A549 (cell line): ENCODE results near the gene RELN. TPM values are rescaled to one million over a fixed set of nuclear protein-coding genes. Genes with fewer than 3 reads are reported as not detected.

Experiments used
- ATAC-seq, 2 experiments: fragments of 200-7000 bp in 1 of 2; fragments of >200 bp in 1 of 2; cut with Nextera tagmentation in 1 of 2; cut with Tn5 transposase in 1 of 2; 3 replicates each; pipeline versions ENCODE4 v1.8.0 to v1.9.1; 2018 to 2020; ENCODE audit warnings: mild to moderate bottlenecking in 1 of 2, moderate library complexity in 1 of 2
- CTCF ChIA-PET: fragments of 300-600 bp; sonication (Branson Sonifier 250); formaldehyde crosslinking; extraction: SDS; loops from one replicate; lab custom pipeline; 2021; ENCODE audit warnings: antibody characterized with exemption, inconsistent platforms; lab: Yijun Ruan, JAX
- POLR2A ChIA-PET: fragments of 350-600 bp; formaldehyde crosslinking; extraction: SDS; loops from one replicate; lab custom pipeline; 2021; ENCODE audit warnings: antibody characterized with exemption, inconsistent platforms; lab: Yijun Ruan, JAX
- DNase-seq, 2 experiments: peaks; one replicate each; pipeline versions ENCODE4 v3.0.0 to v3.0.0-alpha.2; 2011 to 2016; ENCODE audit warnings: low read depth in 1 of 2, low spot score in 1 of 2
- FAIRE-seq: peaks from 2 replicates; lab custom pipeline; 2011; peaks lifted over from hg19 to GRCh38; lab: Jason Lieb, UNC
- H3K27ac ChIP-seq, 2 experiments: fragments of >200 bp; sonication (Bioruptor Twin); formaldehyde crosslinking; 3 replicates each; pipeline ENCODE4 v1.5.1; 2016 to 2017
- H3K4me1 ChIP-seq: fragments of >200 bp; sonication (Bioruptor Twin); formaldehyde crosslinking; 3 replicates; pipeline ENCODE4 v1.6.1; 2016
- H3K4me2 ChIP-seq: fragments of >200 bp; sonication (Bioruptor Twin); formaldehyde crosslinking; 3 replicates; pipeline ENCODE4 v1.6.1; 2016
- H3K4me3 ChIP-seq: fragments of >200 bp; sonication (Bioruptor Twin); formaldehyde crosslinking; 3 replicates; pipeline ENCODE4 v1.5.1; 2016
- H3K9me3 ChIP-seq: fragments of >200 bp; sonication (Bioruptor Twin); formaldehyde crosslinking; 3 replicates; pipeline ENCODE4 v1.6.1; 2016
- BHLHE40 ChIP-seq: IDR thresholded peaks from 2 replicates; pipeline ENCODE4 v1.6.1; 2012; ENCODE audit warnings: low read depth, low read length, inconsistent platforms
- CBX2 ChIP-seq: fragments of 200-600 bp; sonication (generic); IDR thresholded peaks from 2 replicates; pipeline ENCODE4 v1.6.1; 2016; ENCODE audit warnings: low read depth, mild to moderate bottlenecking, borderline replicate concordance
- CEBPB ChIP-seq, 2 experiments: fragments of >200 bp in 1 of 2; sonication (Bioruptor Twin) in 1 of 2; formaldehyde crosslinking in 1 of 2; IDR thresholded peaks; 2 replicates each; pipeline ENCODE4 v1.6.1; 2012 to 2016
- CHD2 ChIP-seq: fragments of 150-350 bp; IDR thresholded peaks from 2 replicates; pipeline ENCODE4 v1.6.1; 2014; ENCODE audit warnings: low read length; ENCODE audit not compliant: partially characterized antibody
- CHD4 ChIP-seq: fragments of 200-600 bp; sonication (generic); IDR thresholded peaks from 2 replicates; pipeline ENCODE4 v1.6.1; 2016; ENCODE audit warnings: antibody characterized with exemption, mild to moderate bottlenecking, borderline replicate concordance
- EHMT2 ChIP-seq: fragments of 200-600 bp; sonication (generic); IDR thresholded peaks from 2 replicates; pipeline ENCODE4 v1.6.1; 2016; ENCODE audit warnings: antibody characterized with exemption, low read depth, mild to moderate bottlenecking, moderate library complexity
- EP300 ChIP-seq, 2 experiments: fragments of >200 bp; sonication (Bioruptor Twin); formaldehyde crosslinking; IDR thresholded peaks; 2 replicates in 1 of 2; 3 replicates in 1 of 2; pipeline ENCODE4 v1.6.1; 2016 to 2017
- FOSB ChIP-seq: fragments of 250-450 bp; sonication (Bioruptor Pico); IDR thresholded peaks from 2 replicates; pipeline ENCODE4 v1.5.0; 2020; ENCODE audit warnings: mild to moderate bottlenecking, moderate library complexity
- HDAC2 ChIP-seq: fragments of 200-600 bp; sonication (generic); IDR thresholded peaks from 2 replicates; pipeline ENCODE4 v1.6.1; 2016
- KDM5A ChIP-seq: fragments of 200-600 bp; sonication (generic); IDR thresholded peaks from 2 replicates; pipeline ENCODE4 v1.6.1; 2016; ENCODE audit warnings: antibody characterized with exemption, mild to moderate bottlenecking
- MAFK ChIP-seq: fragments of 450-650 bp; IDR thresholded peaks from 2 replicates; pipeline ENCODE4 v1.6.1; 2014; ENCODE audit not compliant: partially characterized antibody
- NPAS2 ChIP-seq: fragments of 250-450 bp; sonication (Bioruptor Pico); IDR thresholded peaks from 2 replicates; pipeline ENCODE4 v1.8.0; 2022; ENCODE audit warnings: mild to moderate bottlenecking, moderate library complexity, borderline replicate concordance
- POLR2A ChIP-seq: IDR thresholded peaks from 2 replicates; pipeline ENCODE4 v1.6.1; 2012; ENCODE audit warnings: mild to moderate bottlenecking, low read length
- RAD21 ChIP-seq, 2 experiments: fragments of >200 bp in 1 of 2; sonication (Bioruptor Twin) in 1 of 2; formaldehyde crosslinking in 1 of 2; IDR thresholded peaks in 1 of 2; conservative IDR thresholded peaks in 1 of 2; 2 replicates in 1 of 2; 3 replicates in 1 of 2; pipeline ENCODE4 v1.6.1; 2012 to 2018; ENCODE audit warnings: inconsistent platforms in 1 of 2
- RCOR1 ChIP-seq: fragments of 150-350 bp; IDR thresholded peaks from 2 replicates; pipeline ENCODE4 v1.6.1; 2014; ENCODE audit warnings: antibody characterized with exemption, low read length, low read depth
- SMC3 ChIP-seq: fragments of >200 bp; sonication (Bioruptor Twin); formaldehyde crosslinking; IDR thresholded peaks from 3 replicates; pipeline ENCODE4 v1.6.1; 2018; ENCODE audit warnings: inconsistent platforms
- TFCP2L1 ChIP-seq: fragments of 250-450 bp; sonication (Bioruptor Pico); IDR thresholded peaks from 2 replicates; pipeline ENCODE4 v1.5.0; 2021; ENCODE audit warnings: mild to moderate bottlenecking
- TP53 ChIP-seq: fragments of 250-450 bp; sonication (Bioruptor Pico); IDR thresholded peaks from 2 replicates; pipeline ENCODE4 v1.5.0; 2021; ENCODE audit warnings: mild to moderate bottlenecking, moderate library complexity
- ZC3H11A ChIP-seq: fragments of 450-650 bp; IDR thresholded peaks from 2 replicates; pipeline ENCODE4 v1.6.1; 2014; ENCODE audit warnings: antibody characterized with exemption, mild to moderate bottlenecking
- ZSCAN20 ChIP-seq: fragments of 250-450 bp; sonication (Bioruptor Pico); IDR thresholded peaks from 2 replicates; pipeline ENCODE4 v1.8.0; 2022; ENCODE audit warnings: mild to moderate bottlenecking, moderate library complexity
- WGBS: methylation state at CpG from one replicate; pipeline ENCODE4 v1.1.6; 2017; ENCODE audit errors: missing lambda C conversion rate; 5-methylcytosine and 5-hydroxymethylcytosine counted together
- polyA plus RNA-seq, 4 experiments: library from polyadenylated mRNA; depleted of rRNA in 3 of 4; stranded (reverse); fragments of >200 nt; fragmentation: RNase III in 1 of 4; extraction: RNeasy Plus Mini Kit Qiagen cat#74134 plus additional on column Dnase treatment in 1 of 4; gene quantifications; 2 replicates in 3 of 4; 3 replicates in 1 of 4; pipeline ENCODE4 v1.2.3, GENCODE V29; 2011 to 2017
- TF ChIP-seq, protein P1 (sequence below): fragments of 450-650 bp; IDR thresholded peaks from 2 replicates; pipeline ENCODE4 v1.6.1; 2014; ENCODE audit warnings: antibody characterized with exemption
- TF ChIP-seq, protein P2 (sequence below): IDR thresholded peaks from 2 replicates; pipeline ENCODE4 v1.6.1; 2012; ENCODE audit warnings: low read depth, borderline replicate concordance
- TF ChIP-seq, protein P3 (sequence below): IDR thresholded peaks from 2 replicates; pipeline ENCODE4 v1.6.1; 2012
- TF ChIP-seq, protein P4 (sequence below): fragments of 200-600 bp; sonication (generic); IDR thresholded peaks from 2 replicates; pipeline ENCODE4 v1.6.1; 2016; ENCODE audit warnings: antibody characterized with exemption, mild to moderate bottlenecking, moderate library complexity
- TF ChIP-seq, protein P5 (sequence below): fragments of >200 bp; sonication (Bioruptor Twin); formaldehyde crosslinking; IDR thresholded peaks from 3 replicates; pipeline ENCODE4 v1.6.1; 2016

The RELN gene
- polyA plus RNA-seq, 2 of the 4 experiments (the other 2 are of a cell fraction), result not detected

- no peak for TF ChIP-seq HDAC2
- TF ChIP-seq, protein P1, sequence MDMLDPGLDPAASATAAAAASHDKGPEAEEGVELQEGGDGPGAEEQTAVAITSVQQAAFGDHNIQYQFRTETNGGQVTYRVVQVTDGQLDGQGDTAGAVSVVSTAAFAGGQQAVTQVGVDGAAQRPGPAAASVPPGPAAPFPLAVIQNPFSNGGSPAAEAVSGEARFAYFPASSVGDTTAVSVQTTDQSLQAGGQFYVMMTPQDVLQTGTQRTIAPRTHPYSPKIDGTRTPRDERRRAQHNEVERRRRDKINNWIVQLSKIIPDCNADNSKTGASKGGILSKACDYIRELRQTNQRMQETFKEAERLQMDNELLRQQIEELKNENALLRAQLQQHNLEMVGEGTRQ, result no peak
- TF ChIP-seq POLR2A, result no peak
- TF ChIP-seq EHMT2, result no peak
- TF ChIP-seq CEBPB (IDR thresholded peaks at IDR 0.05), result no peak
- TF ChIP-seq ZSCAN20 (CRISPR knock-in tag), result no peak
- TF ChIP-seq TP53 (CRISPR knock-in tag), result no peak
- TF ChIP-seq, protein P2, sequence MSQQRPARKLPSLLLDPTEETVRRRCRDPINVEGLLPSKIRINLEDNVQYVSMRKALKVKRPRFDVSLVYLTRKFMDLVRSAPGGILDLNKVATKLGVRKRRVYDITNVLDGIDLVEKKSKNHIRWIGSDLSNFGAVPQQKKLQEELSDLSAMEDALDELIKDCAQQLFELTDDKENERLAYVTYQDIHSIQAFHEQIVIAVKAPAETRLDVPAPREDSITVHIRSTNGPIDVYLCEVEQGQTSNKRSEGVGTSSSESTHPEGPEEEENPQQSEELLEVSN, result no peak
- TF ChIP-seq, protein P3, sequence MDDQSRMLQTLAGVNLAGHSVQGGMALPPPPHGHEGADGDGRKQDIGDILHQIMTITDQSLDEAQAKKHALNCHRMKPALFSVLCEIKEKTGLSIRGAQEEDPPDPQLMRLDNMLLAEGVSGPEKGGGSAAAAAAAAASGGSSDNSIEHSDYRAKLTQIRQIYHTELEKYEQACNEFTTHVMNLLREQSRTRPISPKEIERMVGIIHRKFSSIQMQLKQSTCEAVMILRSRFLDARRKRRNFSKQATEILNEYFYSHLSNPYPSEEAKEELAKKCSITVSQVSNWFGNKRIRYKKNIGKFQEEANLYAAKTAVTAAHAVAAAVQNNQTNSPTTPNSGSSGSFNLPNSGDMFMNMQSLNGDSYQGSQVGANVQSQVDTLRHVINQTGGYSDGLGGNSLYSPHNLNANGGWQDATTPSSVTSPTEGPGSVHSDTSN, result no peak
- TF ChIP-seq CHD2, result no peak
- no peak for TF ChIP-seq ZC3H11A
- TF ChIP-seq, protein P4, sequence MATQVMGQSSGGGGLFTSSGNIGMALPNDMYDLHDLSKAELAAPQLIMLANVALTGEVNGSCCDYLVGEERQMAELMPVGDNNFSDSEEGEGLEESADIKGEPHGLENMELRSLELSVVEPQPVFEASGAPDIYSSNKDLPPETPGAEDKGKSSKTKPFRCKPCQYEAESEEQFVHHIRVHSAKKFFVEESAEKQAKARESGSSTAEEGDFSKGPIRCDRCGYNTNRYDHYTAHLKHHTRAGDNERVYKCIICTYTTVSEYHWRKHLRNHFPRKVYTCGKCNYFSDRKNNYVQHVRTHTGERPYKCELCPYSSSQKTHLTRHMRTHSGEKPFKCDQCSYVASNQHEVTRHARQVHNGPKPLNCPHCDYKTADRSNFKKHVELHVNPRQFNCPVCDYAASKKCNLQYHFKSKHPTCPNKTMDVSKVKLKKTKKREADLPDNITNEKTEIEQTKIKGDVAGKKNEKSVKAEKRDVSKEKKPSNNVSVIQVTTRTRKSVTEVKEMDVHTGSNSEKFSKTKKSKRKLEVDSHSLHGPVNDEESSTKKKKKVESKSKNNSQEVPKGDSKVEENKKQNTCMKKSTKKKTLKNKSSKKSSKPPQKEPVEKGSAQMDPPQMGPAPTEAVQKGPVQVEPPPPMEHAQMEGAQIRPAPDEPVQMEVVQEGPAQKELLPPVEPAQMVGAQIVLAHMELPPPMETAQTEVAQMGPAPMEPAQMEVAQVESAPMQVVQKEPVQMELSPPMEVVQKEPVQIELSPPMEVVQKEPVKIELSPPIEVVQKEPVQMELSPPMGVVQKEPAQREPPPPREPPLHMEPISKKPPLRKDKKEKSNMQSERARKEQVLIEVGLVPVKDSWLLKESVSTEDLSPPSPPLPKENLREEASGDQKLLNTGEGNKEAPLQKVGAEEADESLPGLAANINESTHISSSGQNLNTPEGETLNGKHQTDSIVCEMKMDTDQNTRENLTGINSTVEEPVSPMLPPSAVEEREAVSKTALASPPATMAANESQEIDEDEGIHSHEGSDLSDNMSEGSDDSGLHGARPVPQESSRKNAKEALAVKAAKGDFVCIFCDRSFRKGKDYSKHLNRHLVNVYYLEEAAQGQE, result no peak
- no peak for TF ChIP-seq RCOR1
- FAIRE-seq, result no peak
- H3K9me3 ChIP-seq, result no peaks in the 10 kb centered on the region
- H3K4me3 ChIP-seq, result no peak overlapping the region
- no peak for ATAC-seq
- ChIA-PET CTCF (interaction anchor here (0.7 kb wide), 1 partner anchor 77 kb away, joined by 3 read pairs; no protein-coding TSS in a partner anchor), POLR2A (no interaction called here)
- H3K4me2 ChIP-seq, result no peak overlapping the region
- H3K27ac ChIP-seq, result no peak overlapping the region
- 44% methylated on average over 2 of the region's 2 CpGs for WGBS
- DNase-seq, result no peak
- H3K4me1 ChIP-seq, result no peaks in the 10 kb centered on the region
Observed at GRCh38 chr7:103683348-103683747, 306.1 kb downstream of the RELN start.

DNA sequence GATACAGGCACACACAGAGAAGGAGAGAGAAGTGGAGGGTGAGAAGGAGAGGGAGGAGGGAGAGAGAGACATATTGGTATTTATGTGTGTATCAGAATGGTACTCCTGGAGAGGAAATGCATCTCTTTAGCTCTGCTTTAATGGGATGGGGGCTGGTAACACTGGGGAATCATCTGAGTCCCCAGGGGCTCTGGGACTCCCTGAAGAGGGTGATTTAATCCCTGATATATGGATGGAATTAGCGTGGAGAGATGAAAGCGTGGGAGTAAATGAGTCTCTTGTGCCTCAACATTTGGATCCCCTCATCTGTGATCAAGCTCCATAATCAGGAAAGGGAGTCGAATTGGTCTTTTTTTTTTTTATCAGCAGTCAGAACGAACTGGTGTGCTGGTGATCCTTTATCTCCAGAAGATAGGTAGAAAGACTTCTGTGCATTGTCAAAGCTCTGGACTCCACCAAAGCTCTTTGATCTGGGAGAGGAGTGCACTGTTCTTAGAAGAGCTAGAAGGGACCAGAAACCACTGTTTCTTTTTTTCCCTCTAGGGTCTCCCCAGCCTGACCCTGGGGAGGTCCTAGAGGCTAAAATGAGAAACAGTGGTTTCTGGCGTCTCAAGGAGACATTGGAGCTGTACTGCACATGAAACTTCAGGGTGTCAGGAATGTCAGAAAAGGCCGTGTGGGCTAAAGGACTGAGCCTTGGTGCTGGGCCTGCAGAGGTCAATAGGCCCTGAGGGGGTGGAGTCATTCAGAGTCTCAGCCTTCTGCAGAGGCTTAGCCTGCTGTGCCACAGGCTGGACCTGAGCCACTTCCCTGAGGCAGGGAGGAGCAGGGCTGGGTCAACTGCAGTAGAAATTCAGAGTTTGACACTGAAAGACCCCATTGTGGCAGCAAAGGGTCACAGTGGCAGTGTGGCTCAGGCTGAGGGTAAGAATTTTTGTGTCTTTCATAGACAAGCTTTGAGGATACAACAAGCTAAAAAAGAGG is 309.0 kb downstream of the RELN start:
- TF ChIP-seq ZSCAN20 (CRISPR knock-in tag) (no peak), RCOR1 (no peak), EP300 (IDR thresholded peaks at IDR 0.05) (no peak), KDM5A (no peak), NPAS2 (no peak), TFCP2L1 (CRISPR knock-in tag) (no peak), MAFK (no peak), RAD21 (conservative IDR thresholded peaks at IDR 0.05 in 1 of 2, IDR thresholded peaks at IDR 0.05 in 1 of 2) (no peak), BHLHE40 (no peak), CHD4 (no peak), EHMT2 (no peak), SMC3 (no peak), POLR2A (no peak), CBX2 (no peak), FOSB (CRISPR knock-in tag) (no peak)
- TF ChIP-seq, protein P5, sequence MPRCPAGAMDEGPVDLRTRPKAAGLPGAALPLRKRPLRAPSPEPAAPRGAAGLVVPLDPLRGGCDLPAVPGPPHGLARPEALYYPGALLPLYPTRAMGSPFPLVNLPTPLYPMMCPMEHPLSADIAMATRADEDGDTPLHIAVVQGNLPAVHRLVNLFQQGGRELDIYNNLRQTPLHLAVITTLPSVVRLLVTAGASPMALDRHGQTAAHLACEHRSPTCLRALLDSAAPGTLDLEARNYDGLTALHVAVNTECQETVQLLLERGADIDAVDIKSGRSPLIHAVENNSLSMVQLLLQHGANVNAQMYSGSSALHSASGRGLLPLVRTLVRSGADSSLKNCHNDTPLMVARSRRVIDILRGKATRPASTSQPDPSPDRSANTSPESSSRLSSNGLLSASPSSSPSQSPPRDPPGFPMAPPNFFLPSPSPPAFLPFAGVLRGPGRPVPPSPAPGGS, result no peak
- TF ChIP-seq, protein P2, result no peak
- TF ChIP-seq, all 56 proteins: peak for 0
- DNase-seq (no peak), ATAC-seq (no peak; a peak in 1 of 6 replicates), FAIRE-seq (no peak)
- Histone ChIP-seq H3K9me3 (no peaks in the 10 kb centered on the region), H3K4me1 (no peaks in the 10 kb centered on the region), H3K4me2 (no peak overlapping the region), H3K27ac (no peak overlapping the region), H3K4me3 (no peak overlapping the region)
- ChIA-PET POLR2A (no interaction called here), CTCF (no interaction called here)
- WGBS, result 23% methylated on average over 6 of the region's 6 CpGs
